IPS DF 19.7 (cell line): ENCODE results near the gene KCNIP4.

Source experiments
- DNase-seq: peaks from one replicate; pipeline ENCODE4 v3.0.0-alpha.2; 2013; ENCODE audit warnings: low read depth, low spot score

The KCNIP4 gene

DNA sequence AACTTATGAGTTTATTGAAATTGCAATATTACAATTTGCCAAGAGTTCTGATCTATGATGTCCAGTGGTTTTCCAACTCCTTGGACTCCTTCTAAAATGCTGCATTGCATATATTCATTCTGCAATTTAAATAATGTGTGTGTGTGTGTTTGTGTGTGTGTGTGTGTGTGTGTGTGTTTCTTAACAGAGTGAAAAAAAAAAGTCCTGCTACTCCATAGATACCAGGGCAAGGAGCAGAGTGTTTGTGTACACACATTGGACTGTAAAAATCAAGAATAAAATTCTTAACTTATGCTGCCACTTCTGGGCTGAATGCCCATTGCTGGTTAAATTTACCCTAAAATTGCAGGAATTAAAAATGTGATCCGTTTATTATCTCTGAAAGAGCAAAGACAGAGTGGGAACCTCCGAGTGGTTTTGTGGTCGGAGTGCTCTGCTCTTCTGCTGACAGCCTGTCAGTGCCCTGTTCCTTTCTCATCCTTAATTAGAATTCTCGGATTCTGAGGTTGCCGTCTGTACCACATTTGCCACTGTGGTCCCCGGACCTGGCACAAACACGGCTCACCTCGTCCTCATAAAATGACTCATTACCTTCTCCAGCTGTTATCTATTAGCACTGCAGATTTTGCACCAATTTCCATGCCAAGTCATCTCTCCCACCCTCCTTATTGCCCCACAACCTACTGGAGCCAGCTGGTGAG, 355.5 kb downstream of the KCNIP4 start:
- no peak for DNase-seq

DNA sequence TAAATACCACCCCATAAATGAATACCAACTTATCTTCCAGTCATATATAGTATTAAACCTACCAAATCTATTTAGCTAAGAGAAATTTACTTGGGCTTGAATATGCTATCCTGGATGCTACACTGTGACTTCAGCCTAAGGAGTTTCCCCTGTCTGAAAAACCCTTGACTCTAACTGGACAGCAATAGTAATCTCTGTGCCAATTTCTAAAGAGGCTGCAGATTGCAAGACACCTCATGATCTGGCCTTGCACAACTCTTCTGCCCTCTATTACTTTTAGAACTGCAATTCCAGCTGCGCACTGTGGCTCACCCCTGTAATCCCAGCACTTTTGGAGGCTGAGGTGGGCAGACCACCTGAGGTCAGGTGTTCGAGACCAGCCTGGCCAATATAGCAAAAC, 371.5 kb downstream of the KCNIP4 start:
- no peak for DNase-seq

DNA sequence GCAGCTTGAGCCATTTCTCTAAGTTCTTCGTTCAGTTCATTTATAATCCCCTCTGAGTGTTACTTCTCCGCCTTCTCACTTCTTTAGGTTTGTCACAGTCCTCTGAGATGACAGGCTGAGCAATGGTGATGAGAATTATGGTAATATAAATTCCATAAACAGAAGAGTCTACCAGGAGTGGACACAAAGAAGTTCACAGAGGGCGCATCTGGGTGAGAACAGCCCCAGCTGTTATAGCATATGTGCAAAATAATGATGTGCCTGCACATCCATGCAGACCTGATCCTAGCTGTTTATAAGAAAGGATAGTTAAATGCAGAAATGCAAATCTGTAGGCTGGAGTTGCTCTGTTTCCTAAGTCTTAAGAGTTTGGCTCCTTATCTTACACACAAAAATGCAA, 377.5 kb downstream of the KCNIP4 start:
- DNase-seq = no peak

DNA sequence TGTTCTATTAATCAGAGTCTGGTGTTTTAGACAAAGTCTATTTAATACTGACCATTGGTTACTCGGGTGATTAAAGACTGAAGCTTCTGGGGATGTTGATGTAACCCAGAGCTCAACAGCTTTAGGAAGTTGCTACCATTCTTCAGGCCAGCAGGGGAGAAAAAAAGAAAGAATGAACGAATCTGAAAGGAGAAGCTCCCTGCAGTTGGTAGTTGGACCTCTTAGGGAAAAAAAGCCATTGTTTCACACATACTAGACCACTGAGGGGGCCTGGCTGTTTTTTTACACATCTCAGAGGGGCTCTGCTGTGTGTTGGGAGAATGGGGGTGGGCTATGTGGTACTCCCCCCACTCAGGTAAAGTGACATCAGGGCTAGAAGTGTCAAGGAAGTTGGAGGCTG, 378.9 kb downstream of the KCNIP4 start:
- DNase-seq = peak; percentile 7

DNA sequence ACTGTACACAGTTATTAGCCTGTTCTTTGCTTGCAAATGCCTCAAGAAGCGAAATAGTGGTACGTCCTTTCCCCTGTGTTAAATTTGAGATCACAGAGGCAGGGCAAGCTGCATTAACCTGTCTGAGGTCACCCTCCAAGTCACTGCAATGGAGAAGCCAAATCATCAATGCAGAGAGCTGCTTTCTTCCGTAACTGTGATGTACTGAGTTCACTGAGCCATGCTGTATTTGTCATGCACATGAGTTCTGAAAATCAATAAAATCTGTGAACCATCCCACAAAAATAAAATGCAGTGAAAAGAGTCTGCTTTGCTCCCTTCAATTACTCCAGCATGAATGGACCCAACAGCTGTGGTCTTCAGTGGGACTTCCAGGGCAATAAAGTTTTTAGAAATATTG, 393.5 kb downstream of the KCNIP4 start:
- no peak for DNase-seq

DNA sequence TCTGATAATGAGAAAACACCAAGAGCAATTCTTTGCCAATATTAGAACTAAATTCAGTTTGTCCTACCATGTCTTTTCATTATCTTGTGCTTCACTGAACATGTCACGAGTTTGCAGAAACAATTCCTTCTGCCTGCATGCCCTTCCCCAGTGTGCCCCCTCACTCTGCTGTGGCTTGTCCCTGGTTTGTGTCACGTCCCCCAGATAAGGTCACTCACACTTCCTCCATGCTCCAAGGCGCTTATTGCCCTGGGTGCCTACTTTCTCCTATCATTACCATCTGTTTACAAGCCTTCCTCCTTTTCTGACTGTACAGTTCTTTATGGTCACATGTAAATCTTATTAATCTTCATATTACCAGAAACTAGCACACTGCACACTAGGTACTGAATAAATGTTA, 394.1 kb downstream of the KCNIP4 start:
- DNase-seq = no peak

DNA sequence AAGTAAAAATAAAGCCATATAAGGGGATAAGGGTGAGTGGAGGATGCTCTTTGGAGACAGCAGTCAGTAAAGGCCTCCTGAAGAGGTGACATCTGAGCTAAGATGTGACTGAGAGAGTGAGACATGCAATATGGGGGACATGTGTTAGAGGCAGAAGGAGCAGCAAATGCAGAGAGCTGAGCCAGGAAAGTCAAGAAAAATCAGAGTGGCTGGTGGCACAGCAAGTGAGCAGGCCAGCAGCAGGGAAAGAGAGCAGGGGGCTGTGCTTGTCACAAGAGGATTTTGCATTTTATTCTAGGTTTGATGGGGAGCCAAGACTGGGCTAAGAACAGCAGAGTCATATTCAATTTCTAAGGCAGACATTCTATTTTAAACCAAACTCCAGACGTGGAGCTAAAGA, 394.5 kb downstream of the KCNIP4 start:
- DNase-seq = no peak

DNA sequence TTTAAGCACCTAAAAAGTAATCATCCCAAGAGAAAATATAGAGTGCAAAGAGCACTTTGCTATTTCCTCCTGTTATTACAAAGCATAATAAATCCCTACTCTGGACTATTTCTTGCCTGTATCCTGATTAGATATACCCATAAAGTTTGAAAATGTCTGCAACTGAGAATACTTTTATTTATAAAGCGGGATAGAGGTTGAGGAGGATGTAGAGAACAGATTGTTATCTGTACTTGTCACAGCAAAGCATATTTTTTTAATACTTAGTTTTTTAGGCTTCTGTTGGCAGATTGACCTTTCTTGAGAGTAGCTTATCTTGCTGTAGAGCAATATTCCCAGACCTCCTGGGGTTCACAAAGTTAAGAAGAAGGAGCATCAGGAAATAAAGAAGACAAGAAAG, 396.1 kb downstream of the KCNIP4 start:
- DNase-seq = no peak

DNA sequence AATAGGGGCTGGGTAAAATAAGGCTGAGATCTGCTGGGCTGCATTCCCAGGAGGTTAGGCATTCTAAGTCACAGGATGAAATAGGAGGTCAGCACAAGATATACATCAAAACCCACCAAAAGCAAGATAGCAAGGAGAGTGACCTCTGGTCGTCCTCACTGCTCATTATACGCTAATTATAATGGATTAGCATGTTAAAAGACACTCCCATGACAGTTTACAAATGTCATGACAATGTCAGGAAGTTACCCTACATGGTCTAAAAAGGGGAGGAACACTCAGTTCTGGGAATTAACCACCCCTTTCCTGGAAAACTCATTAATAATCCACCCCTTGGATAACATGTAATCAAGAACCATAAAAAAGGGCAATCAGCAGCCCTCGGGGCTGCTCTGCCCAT, 403.6 kb downstream of the KCNIP4 start:
- DNase-seq = no peak

DNA sequence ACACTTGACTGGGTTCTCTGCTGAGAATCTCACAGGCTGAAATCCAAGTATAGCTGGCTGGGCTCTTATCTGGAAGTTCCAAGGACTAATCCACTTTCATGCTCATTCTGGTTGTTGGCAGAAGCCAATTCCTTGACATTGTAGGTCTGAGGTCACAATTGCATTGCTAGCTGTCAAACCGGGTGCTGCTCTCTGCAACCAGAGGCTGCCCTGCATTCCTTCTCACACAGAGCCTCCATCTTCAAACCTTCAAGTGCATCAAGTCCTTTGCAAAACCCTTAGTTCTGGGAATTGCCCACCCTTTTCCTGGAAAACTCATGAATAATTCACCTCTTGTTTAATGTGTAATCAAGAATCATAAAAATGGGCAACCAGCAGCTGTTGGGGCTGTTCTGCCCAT, 404.2 kb downstream of the KCNIP4 start:
- DNase-seq = no peak

DNA sequence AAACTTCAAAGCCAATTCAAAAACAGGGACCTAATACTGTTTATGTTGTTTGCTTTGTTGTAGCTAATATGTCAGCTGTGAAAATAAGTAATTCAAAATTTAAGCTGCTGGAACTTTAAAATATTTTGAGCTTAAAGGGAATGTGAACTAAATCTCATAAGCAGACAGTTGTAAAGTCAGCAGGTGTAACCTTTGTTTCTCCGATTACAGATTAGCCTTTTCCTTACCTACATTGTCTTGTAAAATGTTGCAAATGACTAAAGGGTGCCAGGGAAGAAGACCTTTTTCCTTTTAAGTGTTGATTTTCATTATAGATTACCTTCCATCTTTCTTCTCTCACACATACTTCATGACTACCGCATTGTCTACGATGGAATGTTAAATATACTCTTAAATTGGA, 405.1 kb downstream of the KCNIP4 start:
- DNase-seq = peak; percentile 30

DNA sequence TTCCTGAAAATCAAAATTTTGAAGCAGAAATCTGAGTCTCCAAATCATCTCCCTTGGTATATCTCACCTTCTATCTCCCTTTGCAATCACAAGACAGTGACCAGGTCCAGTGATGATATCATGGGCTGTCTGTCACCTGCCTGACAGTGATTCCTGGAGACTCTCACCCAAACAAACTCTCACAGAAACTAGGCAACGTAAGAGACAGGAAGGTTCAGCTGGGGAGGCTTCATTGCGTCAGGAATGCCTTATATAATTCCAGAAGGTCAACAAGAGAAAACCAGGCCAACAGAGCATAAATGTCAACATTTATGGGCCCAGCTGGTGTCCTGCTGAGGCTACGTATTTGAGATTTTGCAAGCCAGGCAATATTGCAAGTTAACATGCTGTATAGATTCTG, 412.7 kb downstream of the KCNIP4 start:
- DNase-seq = no peak

DNA sequence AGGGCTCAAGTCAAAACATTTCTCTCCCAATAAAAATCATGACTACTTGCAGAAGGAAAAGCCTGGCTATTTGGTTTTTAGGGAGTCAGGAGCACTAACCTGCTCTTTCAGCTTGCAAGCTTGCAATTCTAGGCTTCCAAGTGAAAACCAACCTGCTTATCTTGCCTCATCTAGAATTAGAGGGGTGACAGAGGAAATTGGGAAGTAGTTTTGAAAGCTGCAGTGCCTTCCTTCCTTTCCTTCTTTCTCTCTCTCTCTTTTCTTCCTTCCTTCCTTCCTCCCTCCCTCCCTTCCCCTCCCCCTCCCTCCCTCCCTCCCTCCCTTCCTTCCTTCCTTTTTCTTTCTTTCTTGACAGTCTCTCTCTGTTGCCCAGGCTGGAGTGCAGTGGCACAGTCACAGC, 417.5 kb downstream of the KCNIP4 start:
- DNase-seq = no peak

DNA sequence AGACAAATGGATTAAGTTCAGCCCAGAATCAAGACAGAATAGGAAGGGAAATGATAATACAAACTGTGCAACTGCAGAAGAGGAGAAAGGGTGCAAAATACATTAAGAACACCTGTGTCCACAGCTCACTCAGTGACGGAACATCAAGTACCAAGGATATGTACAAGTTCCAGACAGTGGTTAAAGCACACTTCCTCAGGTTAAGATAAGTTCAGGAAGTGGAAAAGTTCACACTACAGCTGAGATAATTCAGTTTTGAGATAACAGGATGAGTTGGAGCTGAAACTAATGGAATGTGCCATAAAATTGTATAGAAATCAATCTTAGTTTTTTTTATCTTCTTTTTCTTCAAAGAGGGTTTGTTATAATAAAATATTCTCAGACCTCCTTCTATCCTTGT, 419.4 kb downstream of the KCNIP4 start:
- DNase-seq = no peak

DNA sequence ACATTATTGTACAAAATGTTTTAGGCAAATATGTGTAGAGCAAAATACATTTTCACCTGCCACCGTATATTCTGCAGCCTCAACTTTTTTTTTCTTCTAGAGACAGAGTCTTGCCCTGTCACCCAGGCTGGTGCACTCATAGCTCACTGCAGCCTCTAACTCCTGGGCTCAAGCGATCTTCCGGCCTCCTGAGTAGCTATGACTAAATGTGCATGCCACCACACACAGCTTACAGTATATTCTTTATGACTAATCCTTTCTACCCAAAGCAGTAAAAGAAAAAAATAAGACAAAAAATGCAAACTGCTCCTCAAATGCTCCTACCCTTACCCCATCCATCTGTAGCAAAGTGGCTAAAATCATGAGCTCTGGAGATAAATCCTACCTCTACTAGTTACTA, 426.3 kb downstream of the KCNIP4 start:
- DNase-seq = no peak

DNA sequence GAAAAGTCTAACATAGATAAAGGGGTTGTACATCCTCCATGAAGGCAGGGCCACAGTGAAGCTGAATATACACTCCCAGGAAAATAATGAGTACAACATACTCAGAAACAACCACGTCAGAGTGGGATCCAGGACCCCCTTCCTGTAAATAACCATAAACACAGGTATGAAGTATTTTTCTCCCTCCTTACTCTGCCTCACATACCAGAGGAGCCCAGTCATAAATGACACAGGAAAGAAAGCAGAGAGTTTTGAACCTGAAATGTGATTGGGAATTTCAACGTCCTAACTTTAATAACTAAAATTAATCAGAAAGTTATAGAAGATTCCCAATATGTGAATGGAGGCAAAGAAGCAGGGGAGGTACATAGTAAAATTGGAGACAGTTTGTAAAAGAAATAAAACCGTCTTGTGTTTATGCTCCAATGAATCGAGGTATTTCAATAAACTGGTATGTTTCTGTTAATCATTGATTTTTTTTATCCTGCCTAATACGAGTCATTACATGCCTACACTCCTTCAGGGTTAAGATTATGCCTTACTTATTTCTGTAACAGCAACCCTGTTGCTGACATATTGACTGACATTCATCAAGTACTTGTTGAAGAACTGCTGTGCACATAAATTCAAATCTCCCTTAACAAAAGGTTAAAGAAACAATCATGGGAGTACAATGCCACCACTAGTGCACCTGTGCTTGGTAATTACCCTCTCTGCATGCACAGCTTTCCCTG, 431.3 kb downstream of the KCNIP4 start:
- no peak for DNase-seq

DNA sequence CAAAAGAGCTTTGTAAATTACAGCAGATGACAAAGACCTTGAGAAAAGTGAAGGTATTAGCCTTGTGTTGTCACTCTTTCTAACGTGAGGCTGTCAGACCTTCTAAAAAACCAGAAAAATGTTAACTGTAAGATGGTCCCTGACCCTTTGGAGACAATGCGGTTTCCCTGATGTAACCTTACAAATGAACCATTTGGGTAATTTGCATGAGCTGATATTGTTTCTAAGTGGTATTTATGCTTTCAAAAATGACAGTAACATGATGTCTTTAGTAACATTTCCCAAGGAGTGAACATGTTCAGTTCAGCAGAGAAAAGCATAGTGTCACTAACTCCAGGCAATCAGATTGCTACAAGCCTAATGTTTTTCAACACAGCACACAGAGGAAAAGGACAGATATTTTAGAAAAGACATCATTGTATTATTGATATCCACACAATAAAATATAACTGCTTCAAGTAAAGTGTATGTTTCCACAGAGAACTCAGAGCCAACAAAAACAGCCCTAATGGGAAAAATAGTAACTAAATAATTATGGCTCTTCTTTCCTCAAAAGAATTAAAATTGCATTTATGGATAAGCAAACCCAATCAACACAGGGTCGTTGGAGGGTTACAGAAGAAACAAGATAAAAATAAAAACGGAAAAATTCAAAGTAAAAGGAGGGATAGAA, 434.4 kb downstream of the KCNIP4 start:
- no peak for DNase-seq

DNA sequence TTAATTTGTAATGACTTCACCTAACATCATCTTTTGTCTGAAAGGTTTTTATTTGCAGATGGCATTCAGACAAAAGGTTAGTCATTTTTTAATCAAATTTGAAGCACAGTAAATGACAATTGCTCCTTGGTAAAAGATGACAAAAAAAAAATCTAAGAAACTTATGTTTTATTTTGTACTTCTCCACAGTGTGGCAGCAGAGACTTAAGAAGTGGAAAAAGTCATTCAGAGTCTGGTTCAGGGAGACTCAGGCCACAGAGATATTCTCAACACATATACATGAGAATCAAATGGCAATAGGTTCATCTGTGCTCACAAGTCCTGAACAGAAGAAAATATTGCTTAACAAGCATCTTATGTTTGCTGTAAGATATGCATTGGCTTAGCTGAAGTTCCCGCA, 436.2 kb downstream of the KCNIP4 start:
- no peak for DNase-seq

DNA sequence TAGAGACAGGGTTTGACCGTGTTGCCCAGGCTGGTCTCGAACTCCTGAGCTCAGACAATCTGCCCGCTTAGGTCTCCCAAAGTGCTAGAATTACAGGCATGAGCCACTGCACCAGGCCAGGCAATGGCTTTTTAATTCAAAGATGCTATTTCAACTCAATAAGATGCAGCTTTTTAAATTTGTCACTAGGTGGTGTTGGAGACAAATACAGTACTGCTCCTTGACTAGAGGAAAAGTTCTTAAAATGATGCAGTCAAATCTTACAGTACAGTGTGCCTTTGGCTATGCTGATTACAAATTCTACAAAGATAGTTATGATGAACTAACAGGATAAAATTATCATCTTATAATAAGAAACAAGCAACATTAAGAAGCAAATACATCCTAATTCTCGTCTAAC, 441.1 kb downstream of the KCNIP4 start:
- no peak for DNase-seq

DNA sequence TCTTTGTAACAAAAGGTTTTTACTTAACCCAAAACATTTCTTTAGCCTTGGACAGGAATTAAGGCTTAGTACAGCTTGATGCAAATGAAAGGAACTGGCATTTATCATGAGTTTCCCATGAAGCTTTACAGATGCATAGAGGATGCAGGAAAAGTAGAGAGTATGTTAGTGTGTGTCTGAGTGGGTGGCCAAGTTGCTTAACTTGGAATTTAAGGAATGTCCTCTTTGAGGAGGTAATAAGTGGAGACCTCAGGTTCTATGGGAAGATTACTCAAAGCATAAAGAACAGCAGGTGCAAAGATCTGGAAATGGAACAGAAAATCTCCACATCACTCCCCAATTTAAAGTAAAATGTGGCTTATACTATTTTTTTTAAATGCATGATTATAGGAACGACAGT, 457.9 kb downstream of the KCNIP4 start:
- no peak for DNase-seq

DNA sequence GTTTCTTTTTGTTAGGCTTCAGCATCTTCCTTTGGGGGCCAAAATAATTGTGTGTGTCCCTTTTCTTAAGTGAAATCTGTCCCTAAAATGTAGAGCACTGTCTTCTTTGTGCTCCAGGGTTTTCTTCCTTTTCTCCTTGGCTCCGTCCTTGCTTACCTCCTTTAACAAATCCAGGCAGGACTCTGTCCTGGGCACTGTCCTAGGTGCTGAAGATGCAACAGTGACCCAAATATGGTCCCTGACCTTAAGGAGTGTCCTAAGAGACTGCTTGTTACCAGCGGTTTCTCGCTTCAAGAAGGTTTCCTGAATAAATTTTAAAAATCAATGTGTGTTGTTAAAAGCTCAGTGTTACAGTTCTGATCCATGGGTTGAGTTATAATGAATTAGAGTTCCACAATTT, 471.8 kb downstream of the KCNIP4 start:
- peak; percentile 35 for DNase-seq

DNA sequence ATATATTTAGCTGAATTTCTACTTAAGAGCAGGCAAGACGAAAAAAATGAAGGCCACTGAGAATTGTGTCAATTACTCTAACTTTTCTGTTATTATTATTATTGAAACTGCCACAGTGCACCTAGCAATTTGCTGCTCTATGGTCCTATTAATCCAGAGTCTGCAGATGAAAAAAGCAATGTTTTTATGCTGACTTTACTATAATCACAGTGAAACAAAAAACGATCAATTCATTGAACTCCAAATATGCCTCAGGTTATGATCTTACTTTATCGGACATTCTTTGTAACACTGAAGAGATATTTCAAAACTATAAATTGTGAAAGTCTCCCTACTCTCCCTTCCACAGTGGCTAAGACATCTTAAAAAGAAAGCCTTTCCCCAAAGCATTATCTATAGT, 474.4 kb downstream of the KCNIP4 start:
- DNase-seq = no peak

DNA sequence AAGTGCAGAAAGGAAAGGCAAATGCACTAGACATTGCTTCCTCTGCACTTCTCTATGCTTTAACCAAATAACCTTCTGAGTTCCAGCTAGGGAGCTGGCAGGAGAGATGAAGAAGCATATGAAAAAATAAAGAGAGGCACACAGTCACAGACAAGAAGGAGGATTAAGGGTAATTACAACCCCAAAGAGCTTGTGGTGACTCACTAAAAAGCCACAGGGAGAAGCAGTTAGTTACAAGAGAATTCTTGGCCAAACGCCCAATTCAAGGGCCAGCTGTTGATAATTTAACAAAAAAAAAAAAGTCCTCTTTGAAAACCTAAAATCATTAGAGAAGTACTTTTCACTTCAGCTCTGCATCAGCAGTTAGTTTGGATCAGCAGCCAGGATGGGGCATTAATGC, 478.0 kb downstream of the KCNIP4 start:
- DNase-seq = no peak
